NCI-H1417 treated with DMSO at 0.1 percent for 48 hours (cell line): ENCODE measurements around the gene CRISPLD2.

ENCODE experiments used
- DNase-seq: peaks from one replicate; lab custom pipeline; 2025; lab: John Stamatoyannopoulos, UW

Gene CRISPLD2

GRCh38 chr16:84913315-84913714, 93.5 kb downstream of the CRISPLD2 start:
- DNase-seq: no peak

- no peak for DNase-seq
Measured at GRCh38 chr16:84914273-84914672, 94.5 kb downstream of the CRISPLD2 start.

GRCh38 chr16:84916178-84916577, 96.4 kb downstream of the CRISPLD2 start:
- DNase-seq: no peak

- no peak for DNase-seq
Measured at GRCh38 chr16:84916850-84917249, 97.1 kb downstream of the CRISPLD2 start.

GRCh38 chr16:84917492-84917891, 97.7 kb downstream of the CRISPLD2 start:
- no peak for DNase-seq

- no peak for DNase-seq
Measured at GRCh38 chr16:84918006-84918909, 98.5 kb downstream of the CRISPLD2 start.

- DNase-seq: no peak
Measured at GRCh38 chr16:84919269-84919668, 99.5 kb downstream of the CRISPLD2 start.

GRCh38 chr16:84919708-84920107, 99.9 kb downstream of the CRISPLD2 start:
- DNase-seq: no peak

- DNase-seq: no peak
Measured at GRCh38 chr16:84920333-84920732, 100.5 kb downstream of the CRISPLD2 start.

GRCh38 chr16:84922351-84923120, 102.8 kb downstream of the CRISPLD2 start:
- no peak for DNase-seq

GRCh38 chr16:84924331-84925091, 104.7 kb downstream of the CRISPLD2 start:
- no peak for DNase-seq

GRCh38 chr16:84925092-84925772, 105.4 kb downstream of the CRISPLD2 start:
- DNase-seq: no peak

- DNase-seq: no peak
Measured at GRCh38 chr16:84925773-84926372, 106.1 kb downstream of the CRISPLD2 start.

GRCh38 chr16:84926462-84926861, 106.7 kb downstream of the CRISPLD2 start:
- no peak for DNase-seq

- no peak for DNase-seq
Measured at GRCh38 chr16:84927621-84928591, 108.1 kb downstream of the CRISPLD2 start.

GRCh38 chr16:84928679-84929420, 109.1 kb downstream of the CRISPLD2 start:
- DNase-seq: no peak

GRCh38 chr16:84929421-84930297, 109.9 kb downstream of the CRISPLD2 start:
- no peak for DNase-seq
